Measurements from ENCODE around the gene DDX3X.

The DDX3X gene

DNA sequence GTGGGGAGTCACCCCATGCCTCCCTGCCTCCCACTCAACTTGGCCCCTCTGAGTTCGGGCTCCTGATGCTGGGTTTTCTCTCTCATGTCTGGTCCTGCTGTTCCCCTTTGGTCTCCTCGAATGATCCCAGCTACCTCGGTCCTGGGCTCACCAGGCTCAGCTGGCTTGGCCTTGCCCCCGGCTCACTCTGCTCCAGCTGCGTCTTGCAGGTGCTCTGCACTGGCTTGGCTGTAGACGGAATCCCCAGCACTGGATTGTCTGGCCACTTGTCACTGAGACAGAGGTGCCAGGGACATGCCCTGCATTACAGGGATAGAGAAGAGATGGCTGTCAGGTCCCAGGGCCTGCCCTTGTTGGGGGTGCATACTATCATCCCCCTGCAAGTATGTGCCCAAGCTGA, 71.6 kb downstream of the DDX3X start:
- TF ChIP-seq EGR1 (IDR thresholded peaks at IDR 0.05) (no peak), CEBPB (IDR thresholded peaks at IDR 0.05) (no peak), FOXM1 (IDR thresholded peaks at IDR 0.05; ENCODE audit: borderline replicate concordance, low read depth) (no peak), YY1 (IDR thresholded peaks at IDR 0.05; ENCODE audit: low read depth) (no peak), RAD21 (IDR thresholded peaks at IDR 0.05; ENCODE audit: low read depth) (no peak), ZBTB7A (IDR thresholded peaks at IDR 0.05; ENCODE audit: low read depth) (no peak), TEAD4 (IDR thresholded peaks at IDR 0.05) (no peak)
- TF ChIP-seq, protein P1, sequence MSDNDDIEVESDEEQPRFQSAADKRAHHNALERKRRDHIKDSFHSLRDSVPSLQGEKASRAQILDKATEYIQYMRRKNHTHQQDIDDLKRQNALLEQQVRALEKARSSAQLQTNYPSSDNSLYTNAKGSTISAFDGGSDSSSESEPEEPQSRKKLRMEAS (IDR thresholded peaks at IDR 0.05), result no peak
- TF ChIP-seq, protein P2, sequence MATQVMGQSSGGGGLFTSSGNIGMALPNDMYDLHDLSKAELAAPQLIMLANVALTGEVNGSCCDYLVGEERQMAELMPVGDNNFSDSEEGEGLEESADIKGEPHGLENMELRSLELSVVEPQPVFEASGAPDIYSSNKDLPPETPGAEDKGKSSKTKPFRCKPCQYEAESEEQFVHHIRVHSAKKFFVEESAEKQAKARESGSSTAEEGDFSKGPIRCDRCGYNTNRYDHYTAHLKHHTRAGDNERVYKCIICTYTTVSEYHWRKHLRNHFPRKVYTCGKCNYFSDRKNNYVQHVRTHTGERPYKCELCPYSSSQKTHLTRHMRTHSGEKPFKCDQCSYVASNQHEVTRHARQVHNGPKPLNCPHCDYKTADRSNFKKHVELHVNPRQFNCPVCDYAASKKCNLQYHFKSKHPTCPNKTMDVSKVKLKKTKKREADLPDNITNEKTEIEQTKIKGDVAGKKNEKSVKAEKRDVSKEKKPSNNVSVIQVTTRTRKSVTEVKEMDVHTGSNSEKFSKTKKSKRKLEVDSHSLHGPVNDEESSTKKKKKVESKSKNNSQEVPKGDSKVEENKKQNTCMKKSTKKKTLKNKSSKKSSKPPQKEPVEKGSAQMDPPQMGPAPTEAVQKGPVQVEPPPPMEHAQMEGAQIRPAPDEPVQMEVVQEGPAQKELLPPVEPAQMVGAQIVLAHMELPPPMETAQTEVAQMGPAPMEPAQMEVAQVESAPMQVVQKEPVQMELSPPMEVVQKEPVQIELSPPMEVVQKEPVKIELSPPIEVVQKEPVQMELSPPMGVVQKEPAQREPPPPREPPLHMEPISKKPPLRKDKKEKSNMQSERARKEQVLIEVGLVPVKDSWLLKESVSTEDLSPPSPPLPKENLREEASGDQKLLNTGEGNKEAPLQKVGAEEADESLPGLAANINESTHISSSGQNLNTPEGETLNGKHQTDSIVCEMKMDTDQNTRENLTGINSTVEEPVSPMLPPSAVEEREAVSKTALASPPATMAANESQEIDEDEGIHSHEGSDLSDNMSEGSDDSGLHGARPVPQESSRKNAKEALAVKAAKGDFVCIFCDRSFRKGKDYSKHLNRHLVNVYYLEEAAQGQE (IDR thresholded peaks at IDR 0.05; ENCODE audit: low read depth), result no peak

DNA sequence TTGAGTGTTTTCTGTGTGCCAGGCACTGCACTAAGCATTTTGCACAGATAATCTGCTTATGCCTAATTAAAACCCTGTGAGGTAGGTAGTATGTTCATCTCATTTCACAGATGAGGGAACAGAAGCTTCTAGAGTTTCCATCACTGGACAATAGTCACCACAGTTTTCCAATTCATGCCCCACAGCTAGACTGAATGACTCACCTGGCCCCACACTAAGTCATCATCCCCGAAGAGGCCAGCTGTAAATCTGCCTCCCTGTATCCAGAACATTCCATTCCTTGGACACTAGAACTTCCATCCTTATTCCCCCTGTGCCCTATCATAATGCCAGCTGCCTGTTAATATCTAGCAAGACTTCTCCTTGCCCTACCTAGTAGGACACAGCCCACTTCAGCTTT, 72.2 kb downstream of the DDX3X start:
- TF ChIP-seq, protein P3, sequence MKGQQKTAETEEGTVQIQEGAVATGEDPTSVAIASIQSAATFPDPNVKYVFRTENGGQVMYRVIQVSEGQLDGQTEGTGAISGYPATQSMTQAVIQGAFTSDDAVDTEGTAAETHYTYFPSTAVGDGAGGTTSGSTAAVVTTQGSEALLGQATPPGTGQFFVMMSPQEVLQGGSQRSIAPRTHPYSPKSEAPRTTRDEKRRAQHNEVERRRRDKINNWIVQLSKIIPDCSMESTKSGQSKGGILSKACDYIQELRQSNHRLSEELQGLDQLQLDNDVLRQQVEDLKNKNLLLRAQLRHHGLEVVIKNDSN (IDR thresholded peaks at IDR 0.05), result no peak
- TF ChIP-seq, protein P1 (IDR thresholded peaks at IDR 0.05), result no peak
- TF ChIP-seq RAD21 (IDR thresholded peaks at IDR 0.05; ENCODE audit: low read depth), result no peak
- no peak for TF ChIP-seq TCF12 (IDR thresholded peaks at IDR 0.05; ENCODE audit: low read depth)
- no peak for TF ChIP-seq FOXM1 (IDR thresholded peaks at IDR 0.05; ENCODE audit: borderline replicate concordance, low read depth)
- TF ChIP-seq TAF1 (IDR thresholded peaks at IDR 0.05; ENCODE audit: low read depth), result no peak
- TF ChIP-seq EP300 (IDR thresholded peaks at IDR 0.05; ENCODE audit: borderline replicate concordance), result no peak
- no peak for TF ChIP-seq CEBPB (IDR thresholded peaks at IDR 0.05)
- no peak for TF ChIP-seq YY1 (IDR thresholded peaks at IDR 0.05; ENCODE audit: low read depth)
- TF ChIP-seq, protein P2 (IDR thresholded peaks at IDR 0.05; ENCODE audit: low read depth), result no peak
- no peak for TF ChIP-seq CREB1 (IDR thresholded peaks at IDR 0.05; ENCODE audit: low read depth)
- no peak for TF ChIP-seq EGR1 (IDR thresholded peaks at IDR 0.05)

DNA sequence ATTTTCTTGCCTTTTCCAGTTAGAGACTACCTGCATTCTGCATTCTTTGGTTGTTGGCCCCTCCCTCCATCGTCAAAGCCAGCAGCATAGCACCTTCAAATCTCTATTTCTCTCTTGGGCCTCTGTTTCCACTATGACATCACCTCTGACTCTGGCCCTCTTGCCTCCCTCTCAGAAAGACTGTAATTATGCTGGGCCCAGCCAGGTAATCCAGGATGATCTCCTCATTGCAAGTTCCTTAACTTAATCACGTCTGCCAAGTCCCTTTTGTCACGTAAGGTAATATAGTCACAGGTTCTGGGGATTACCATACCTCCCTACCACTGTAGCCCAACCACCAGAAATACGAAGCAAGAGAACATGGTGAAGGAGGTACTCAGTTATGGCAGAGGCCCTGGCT, 73.9 kb downstream of the DDX3X start:
- TF ChIP-seq TCF12 (IDR thresholded peaks at IDR 0.05; ENCODE audit: low read depth), result no peak
- TF ChIP-seq NFIC (IDR thresholded peaks at IDR 0.05), result no peak
- no peak for TF ChIP-seq YY1 (IDR thresholded peaks at IDR 0.05; ENCODE audit: low read depth)
- no peak for TF ChIP-seq EGR1 (IDR thresholded peaks at IDR 0.05)
- TF ChIP-seq EP300 (IDR thresholded peaks at IDR 0.05; ENCODE audit: borderline replicate concordance), result no peak
- no peak for TF ChIP-seq FOXM1 (IDR thresholded peaks at IDR 0.05; ENCODE audit: borderline replicate concordance, low read depth)
- no peak for TF ChIP-seq TAF1 (IDR thresholded peaks at IDR 0.05; ENCODE audit: low read depth)
- TF ChIP-seq, protein P2 (IDR thresholded peaks at IDR 0.05; ENCODE audit: low read depth), result no peak
- TF ChIP-seq, protein P3 (IDR thresholded peaks at IDR 0.05), result no peak
- no peak for TF ChIP-seq TEAD4 (IDR thresholded peaks at IDR 0.05)

DNA sequence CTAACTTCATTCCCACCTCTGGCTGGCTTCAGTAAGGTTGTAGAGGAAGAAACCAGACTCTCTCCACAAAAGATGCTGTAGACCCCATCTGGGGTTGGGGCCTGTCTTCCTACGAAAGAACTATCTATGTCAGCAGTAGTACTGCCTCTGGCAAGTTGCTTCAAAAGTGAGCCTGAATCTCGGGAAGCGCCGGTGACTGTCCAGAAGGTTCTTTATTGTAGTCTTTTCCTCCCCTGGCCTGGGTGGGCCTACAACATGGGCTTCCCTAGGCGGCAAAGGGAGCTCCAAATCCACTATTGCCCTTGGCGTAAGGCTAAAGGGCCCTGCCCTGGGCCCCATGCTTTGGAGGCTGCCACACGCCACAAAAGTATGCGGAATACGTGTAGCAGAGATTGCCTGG, 74.6 kb downstream of the DDX3X start:
- TF ChIP-seq ZBTB7A (IDR thresholded peaks at IDR 0.05; ENCODE audit: low read depth) (no peak), EGR1 (IDR thresholded peaks at IDR 0.05) (no peak), YY1 (IDR thresholded peaks at IDR 0.05; ENCODE audit: low read depth) (no peak), TAF1 (IDR thresholded peaks at IDR 0.05; ENCODE audit: low read depth) (no peak), CEBPB (IDR thresholded peaks at IDR 0.05) (no peak), FOXM1 (IDR thresholded peaks at IDR 0.05; ENCODE audit: borderline replicate concordance, low read depth) (no peak), TCF12 (IDR thresholded peaks at IDR 0.05; ENCODE audit: low read depth) (no peak), TEAD4 (IDR thresholded peaks at IDR 0.05) (no peak), EP300 (IDR thresholded peaks at IDR 0.05; ENCODE audit: borderline replicate concordance) (no peak), RAD21 (IDR thresholded peaks at IDR 0.05; ENCODE audit: low read depth) (no peak), NFIC (IDR thresholded peaks at IDR 0.05) (no peak), CREB1 (IDR thresholded peaks at IDR 0.05; ENCODE audit: low read depth) (no peak)
- TF ChIP-seq, protein P2 (IDR thresholded peaks at IDR 0.05; ENCODE audit: low read depth), result no peak
- TF ChIP-seq, protein P3 (IDR thresholded peaks at IDR 0.05), result no peak
- TF ChIP-seq, protein P1 (IDR thresholded peaks at IDR 0.05), result no peak

All from Ishikawa (cell line).